GM12801 (cell line): ENCODE results near the gene SEL1L3.

Source experiments
- CTCF ChIP-seq: IDR thresholded peaks from one replicate; pipeline ENCODE4 v1.5.1; 2011; ENCODE audit warnings: control low read depth; ENCODE audit not compliant: insufficient read length; ENCODE audit errors: extremely low read depth

Gene SEL1L3

GRCh38 chr4:25821267-25821666, 41.5 kb downstream of the SEL1L3 start:
- no peak for TF ChIP-seq CTCF

GRCh38 chr4:25818876-25819275, 43.9 kb downstream of the SEL1L3 start:
- no peak for TF ChIP-seq CTCF

- TF ChIP-seq CTCF: no peak
Observed at GRCh38 chr4:25818371-25818871, 44.4 kb downstream of the SEL1L3 start.

- TF ChIP-seq CTCF: no peak
Observed at GRCh38 chr4:25817059-25817681, 45.6 kb downstream of the SEL1L3 start.

GRCh38 chr4:25816591-25817058, 46.2 kb downstream of the SEL1L3 start:
- no peak for TF ChIP-seq CTCF

GRCh38 chr4:25815586-25815985, 47.2 kb downstream of the SEL1L3 start:
- TF ChIP-seq CTCF: no peak

- no peak for TF ChIP-seq CTCF
Observed at GRCh38 chr4:25814301-25815136, 48.3 kb downstream of the SEL1L3 start.
